HCT116 (cell line): Measurements from ENCODE around the gene SMPX.

Experiments
- ELF1 ChIP-seq: IDR thresholded peaks from 2 replicates; pipeline ENCODE4 v1.6.1; 2012; ENCODE audit warnings: low read depth, borderline replicate concordance
- EZH2 ChIP-seq: fragments of 200-600 bp; sonication (generic); IDR thresholded peaks from 2 replicates; pipeline ENCODE4 v1.6.1; 2017; ENCODE audit warnings: antibody characterized with exemption, mixed run types
- EZH2phosphoT487 ChIP-seq: fragments of 200-600 bp; IDR thresholded peaks from 2 replicates; pipeline ENCODE4 v1.6.1; 2018; ENCODE audit warnings: antibody characterized with exemption, borderline replicate concordance
- JUND ChIP-seq: IDR thresholded peaks from 2 replicates; pipeline ENCODE4 v1.6.1; 2012
- POLR2A ChIP-seq: IDR thresholded peaks from 2 replicates; pipeline ENCODE4 v1.7.0; 2011; ENCODE audit warnings: borderline replicate concordance; ENCODE audit not compliant: insufficient read depth, insufficient read length; ENCODE audit errors: extremely low read depth
- POLR2AphosphoS5 ChIP-seq: IDR thresholded peaks from 2 replicates; pipeline ENCODE4 v1.6.1; 2011; ENCODE audit warnings: mild to moderate bottlenecking, low read depth, low read length, moderate library complexity
- RAD21 ChIP-seq: IDR thresholded peaks from 2 replicates; pipeline ENCODE4 v1.6.1; 2012; ENCODE audit warnings: low read depth, mild to moderate bottlenecking
- TF ChIP-seq, protein P1 (sequence below), 3 experiments: fragments of 200-600 bp in 1 of 3; sonication (generic) in 1 of 3; IDR thresholded peaks in 2 of 3; conservative IDR thresholded peaks in 1 of 3; 2 replicates each; pipeline ENCODE4 v1.5.1; 2012 to 2017; ENCODE audit warnings: low read depth in 2 of 3, low read length in 2 of 3, antibody characterized with exemption in 1 of 3, borderline replicate concordance in 1 of 3, control low read depth in 1 of 3, mild to moderate bottlenecking in 1 of 3, mixed read lengths in 1 of 3, mixed run types in 1 of 3, moderate library complexity in 1 of 3; ENCODE audit not compliant: insufficient read depth in 1 of 3
- TF ChIP-seq, protein P2 (sequence below): IDR thresholded peaks from 2 replicates; pipeline ENCODE4 v1.6.1; 2012; ENCODE audit warnings: low read depth
- TF ChIP-seq, protein P3 (sequence below): IDR thresholded peaks from 2 replicates; pipeline ENCODE4 v1.6.1; 2012

DNA sequence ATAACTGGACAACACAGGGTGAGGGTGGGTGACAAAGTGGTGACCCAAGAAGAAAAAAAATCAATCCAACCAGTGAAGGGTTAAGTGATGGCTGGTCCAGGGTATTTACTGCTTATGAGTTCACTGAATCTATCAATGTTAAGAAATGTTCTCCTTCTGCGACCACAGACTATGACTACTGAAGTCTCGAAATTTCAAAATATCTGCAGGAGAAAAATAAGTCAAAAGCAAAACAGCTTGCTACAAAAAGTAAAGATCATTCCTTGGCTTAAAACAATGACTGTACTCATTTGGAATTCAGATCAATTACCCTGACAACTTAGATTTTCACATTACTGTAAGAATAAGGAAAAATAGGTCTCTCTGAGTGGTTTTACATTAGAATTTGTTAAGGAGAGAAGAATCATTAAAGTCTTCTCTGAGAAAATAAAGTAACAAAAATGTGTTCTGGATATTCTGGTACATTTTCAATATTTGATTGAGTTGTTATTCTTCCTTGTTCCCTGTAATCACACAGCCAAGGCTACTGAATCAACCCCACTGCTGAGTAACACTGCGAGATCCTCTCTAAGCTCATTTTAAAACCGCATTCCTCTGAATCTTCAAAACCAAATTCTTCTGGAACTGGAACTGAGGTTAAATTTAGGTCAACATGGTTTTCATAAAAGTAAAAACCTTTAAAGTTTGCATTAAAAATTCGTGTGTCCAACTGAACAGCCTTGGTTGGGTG, 22.7 kb downstream of the SMPX start:
- no peak for TF ChIP-seq EZH2phosphoT487
- TF ChIP-seq, protein P1, sequence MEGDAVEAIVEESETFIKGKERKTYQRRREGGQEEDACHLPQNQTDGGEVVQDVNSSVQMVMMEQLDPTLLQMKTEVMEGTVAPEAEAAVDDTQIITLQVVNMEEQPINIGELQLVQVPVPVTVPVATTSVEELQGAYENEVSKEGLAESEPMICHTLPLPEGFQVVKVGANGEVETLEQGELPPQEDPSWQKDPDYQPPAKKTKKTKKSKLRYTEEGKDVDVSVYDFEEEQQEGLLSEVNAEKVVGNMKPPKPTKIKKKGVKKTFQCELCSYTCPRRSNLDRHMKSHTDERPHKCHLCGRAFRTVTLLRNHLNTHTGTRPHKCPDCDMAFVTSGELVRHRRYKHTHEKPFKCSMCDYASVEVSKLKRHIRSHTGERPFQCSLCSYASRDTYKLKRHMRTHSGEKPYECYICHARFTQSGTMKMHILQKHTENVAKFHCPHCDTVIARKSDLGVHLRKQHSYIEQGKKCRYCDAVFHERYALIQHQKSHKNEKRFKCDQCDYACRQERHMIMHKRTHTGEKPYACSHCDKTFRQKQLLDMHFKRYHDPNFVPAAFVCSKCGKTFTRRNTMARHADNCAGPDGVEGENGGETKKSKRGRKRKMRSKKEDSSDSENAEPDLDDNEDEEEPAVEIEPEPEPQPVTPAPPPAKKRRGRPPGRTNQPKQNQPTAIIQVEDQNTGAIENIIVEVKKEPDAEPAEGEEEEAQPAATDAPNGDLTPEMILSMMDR (IDR thresholded peaks at IDR 0.05 in 2 of 3, conservative IDR thresholded peaks at IDR 0.05 in 1 of 3; ENCODE audit: borderline replicate concordance in 1 of 3, insufficient read depth in 1 of 3, low read depth in 2 of 3, low read length in 2 of 3): no peak
- TF ChIP-seq, protein P2, sequence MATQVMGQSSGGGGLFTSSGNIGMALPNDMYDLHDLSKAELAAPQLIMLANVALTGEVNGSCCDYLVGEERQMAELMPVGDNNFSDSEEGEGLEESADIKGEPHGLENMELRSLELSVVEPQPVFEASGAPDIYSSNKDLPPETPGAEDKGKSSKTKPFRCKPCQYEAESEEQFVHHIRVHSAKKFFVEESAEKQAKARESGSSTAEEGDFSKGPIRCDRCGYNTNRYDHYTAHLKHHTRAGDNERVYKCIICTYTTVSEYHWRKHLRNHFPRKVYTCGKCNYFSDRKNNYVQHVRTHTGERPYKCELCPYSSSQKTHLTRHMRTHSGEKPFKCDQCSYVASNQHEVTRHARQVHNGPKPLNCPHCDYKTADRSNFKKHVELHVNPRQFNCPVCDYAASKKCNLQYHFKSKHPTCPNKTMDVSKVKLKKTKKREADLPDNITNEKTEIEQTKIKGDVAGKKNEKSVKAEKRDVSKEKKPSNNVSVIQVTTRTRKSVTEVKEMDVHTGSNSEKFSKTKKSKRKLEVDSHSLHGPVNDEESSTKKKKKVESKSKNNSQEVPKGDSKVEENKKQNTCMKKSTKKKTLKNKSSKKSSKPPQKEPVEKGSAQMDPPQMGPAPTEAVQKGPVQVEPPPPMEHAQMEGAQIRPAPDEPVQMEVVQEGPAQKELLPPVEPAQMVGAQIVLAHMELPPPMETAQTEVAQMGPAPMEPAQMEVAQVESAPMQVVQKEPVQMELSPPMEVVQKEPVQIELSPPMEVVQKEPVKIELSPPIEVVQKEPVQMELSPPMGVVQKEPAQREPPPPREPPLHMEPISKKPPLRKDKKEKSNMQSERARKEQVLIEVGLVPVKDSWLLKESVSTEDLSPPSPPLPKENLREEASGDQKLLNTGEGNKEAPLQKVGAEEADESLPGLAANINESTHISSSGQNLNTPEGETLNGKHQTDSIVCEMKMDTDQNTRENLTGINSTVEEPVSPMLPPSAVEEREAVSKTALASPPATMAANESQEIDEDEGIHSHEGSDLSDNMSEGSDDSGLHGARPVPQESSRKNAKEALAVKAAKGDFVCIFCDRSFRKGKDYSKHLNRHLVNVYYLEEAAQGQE: no peak
- TF ChIP-seq RAD21: no peak
- no peak for TF ChIP-seq EZH2
- no peak for TF ChIP-seq ELF1
- TF ChIP-seq POLR2AphosphoS5: no peak
- TF ChIP-seq, protein P3, sequence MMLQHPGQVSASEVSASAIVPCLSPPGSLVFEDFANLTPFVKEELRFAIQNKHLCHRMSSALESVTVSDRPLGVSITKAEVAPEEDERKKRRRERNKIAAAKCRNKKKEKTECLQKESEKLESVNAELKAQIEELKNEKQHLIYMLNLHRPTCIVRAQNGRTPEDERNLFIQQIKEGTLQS: no peak
- TF ChIP-seq POLR2A: no peak
- TF ChIP-seq JUND: no peak
